K562 (cell line): ENCODE data around the gene WDR27. TPM values are rescaled to one million over a fixed set of nuclear protein-coding genes. Genes with fewer than 3 reads are reported as not detected.

Source experiments
- CCNT2 ChIP-seq: IDR thresholded peaks from 2 replicates; pipeline ENCODE4 v1.6.1; 2011; ENCODE audit warnings: borderline replicate concordance, low read depth, mild to moderate bottlenecking, moderate library complexity, mixed read lengths, low read length; ENCODE audit not compliant: insufficient read length; ENCODE audit errors: extremely low read depth
- CREM ChIP-seq: IDR thresholded peaks from 2 replicates; pipeline ENCODE4 v1.6.1; 2014; ENCODE audit warnings: antibody characterized with exemption, low read depth
- FOSL1 ChIP-seq: fragments of 200-800 bp; sonication (Bioruptor generic); conservative IDR thresholded peaks from 2 replicates; pipeline ENCODE4 v1.6.1; 2016; ENCODE audit warnings: missing genetic modification characterization, missing compliant biosample characterization
- HCFC1 ChIP-seq: IDR thresholded peaks from 2 replicates; pipeline ENCODE4 v1.6.1; 2012; ENCODE audit warnings: low read depth, low read length, improper control_type of control experiment
- MTA3 ChIP-seq: fragments of 450-650 bp; formaldehyde crosslinking; IDR thresholded peaks from 2 replicates; pipeline ENCODE4 v1.6.1; 2017; ENCODE audit warnings: mild to moderate bottlenecking, borderline replicate concordance
- NFRKB ChIP-seq: fragments of 450-650 bp; IDR thresholded peaks from 2 replicates; pipeline ENCODE4 v1.6.1; 2016; ENCODE audit warnings: low read depth
- PURB ChIP-seq: sonication (generic); formaldehyde crosslinking; IDR thresholded peaks from 2 replicates; pipeline ENCODE4 v1.9.0; 2021; ENCODE audit warnings: low read depth, mild to moderate bottlenecking, missing genetic modification reagents
- TAL1 ChIP-seq: fragments of 450-650 bp; IDR thresholded peaks from 2 replicates; pipeline ENCODE4 v1.6.1; 2016; ENCODE audit warnings: mild to moderate bottlenecking
- ZNF41 ChIP-seq: fragments of 250-450 bp; sonication (Bioruptor Pico); conservative IDR thresholded peaks from 2 replicates; pipeline ENCODE4 v1.4.0; 2020; ENCODE audit warnings: mild to moderate bottlenecking
- ZNF583 ChIP-seq: fragments of 250-450 bp; sonication (Bioruptor Pico); IDR thresholded peaks from 2 replicates; pipeline ENCODE4 v1.4.0; 2020
- ZNF695 ChIP-seq: fragments of 450-650 bp; formaldehyde crosslinking; IDR thresholded peaks from 2 replicates; pipeline ENCODE4 v1.4.0; 2020; ENCODE audit warnings: mild to moderate bottlenecking, moderate library complexity
- polyA plus RNA-seq, 8 experiments: library from polyadenylated mRNA; depleted of rRNA in 4 of 8; stranded (reverse) in 5 of 8; unstranded in 3 of 8; fragments of >200 nt; fragmentation: Nextera tagmentation in 2 of 8; fragmentation: Illumina TruSeq in 1 of 8; extraction: Ambion mirVana in 2 of 8; extraction: Trizol in 1 of 8; gene quantifications; 2 replicates each; pipeline versions ENCODE4 v1.2.1 to v1.2.3, GENCODE V29; 2011 to 2014; ENCODE audit warnings: inconsistent platforms in 1 of 8, missing spikeins in 1 of 8
- total RNA-seq, 7 experiments: library from RNA; depleted of rRNA in 6 of 7; stranded (reverse); fragments of >200 nt in 6 of 7; fragmentation: Illumina TruSeq in 2 of 7; extraction: Trizol in 2 of 7; gene quantifications; 2 replicates each; pipeline versions ENCODE4 v1.2.1 to v1.2.3, GENCODE V29; 2011 to 2021; ENCODE audit warnings: low replicate concordance in 1 of 7
- TF ChIP-seq, protein P1 (sequence below): sonication (generic); formaldehyde crosslinking; IDR thresholded peaks from 2 replicates; pipeline ENCODE4 v1.8.0; 2023; ENCODE audit warnings: missing genetic modification reagents, mild to moderate bottlenecking, borderline replicate concordance
- TF ChIP-seq, protein P2 (sequence below), 2 experiments: fragments of 450-650 bp; IDR thresholded peaks; 2 replicates each; pipeline ENCODE4 v1.6.1; 2018; ENCODE audit warnings: mild to moderate bottlenecking in 2 of 2, low read depth in 1 of 2; ENCODE audit not compliant: partially characterized antibody in 2 of 2
- TF ChIP-seq, protein P3 (sequence below): fragments of 450-650 bp; IDR thresholded peaks from 2 replicates; pipeline ENCODE4 v1.6.1; 2017; ENCODE audit warnings: antibody characterized with exemption

The WDR27 gene
- total and polyA plus RNA-seq, 9 of the 15 experiments (the other 6 are each of a cell fraction or from before 2014, with no cell fraction given): 4.3 to 77.2 (median 22.7) TPM

GRCh38 chr6:169701954-169702839 lies at the start of gene WDR27, which contains the start of gene C6orf120 (continued):
- TF ChIP-seq, protein P1, sequence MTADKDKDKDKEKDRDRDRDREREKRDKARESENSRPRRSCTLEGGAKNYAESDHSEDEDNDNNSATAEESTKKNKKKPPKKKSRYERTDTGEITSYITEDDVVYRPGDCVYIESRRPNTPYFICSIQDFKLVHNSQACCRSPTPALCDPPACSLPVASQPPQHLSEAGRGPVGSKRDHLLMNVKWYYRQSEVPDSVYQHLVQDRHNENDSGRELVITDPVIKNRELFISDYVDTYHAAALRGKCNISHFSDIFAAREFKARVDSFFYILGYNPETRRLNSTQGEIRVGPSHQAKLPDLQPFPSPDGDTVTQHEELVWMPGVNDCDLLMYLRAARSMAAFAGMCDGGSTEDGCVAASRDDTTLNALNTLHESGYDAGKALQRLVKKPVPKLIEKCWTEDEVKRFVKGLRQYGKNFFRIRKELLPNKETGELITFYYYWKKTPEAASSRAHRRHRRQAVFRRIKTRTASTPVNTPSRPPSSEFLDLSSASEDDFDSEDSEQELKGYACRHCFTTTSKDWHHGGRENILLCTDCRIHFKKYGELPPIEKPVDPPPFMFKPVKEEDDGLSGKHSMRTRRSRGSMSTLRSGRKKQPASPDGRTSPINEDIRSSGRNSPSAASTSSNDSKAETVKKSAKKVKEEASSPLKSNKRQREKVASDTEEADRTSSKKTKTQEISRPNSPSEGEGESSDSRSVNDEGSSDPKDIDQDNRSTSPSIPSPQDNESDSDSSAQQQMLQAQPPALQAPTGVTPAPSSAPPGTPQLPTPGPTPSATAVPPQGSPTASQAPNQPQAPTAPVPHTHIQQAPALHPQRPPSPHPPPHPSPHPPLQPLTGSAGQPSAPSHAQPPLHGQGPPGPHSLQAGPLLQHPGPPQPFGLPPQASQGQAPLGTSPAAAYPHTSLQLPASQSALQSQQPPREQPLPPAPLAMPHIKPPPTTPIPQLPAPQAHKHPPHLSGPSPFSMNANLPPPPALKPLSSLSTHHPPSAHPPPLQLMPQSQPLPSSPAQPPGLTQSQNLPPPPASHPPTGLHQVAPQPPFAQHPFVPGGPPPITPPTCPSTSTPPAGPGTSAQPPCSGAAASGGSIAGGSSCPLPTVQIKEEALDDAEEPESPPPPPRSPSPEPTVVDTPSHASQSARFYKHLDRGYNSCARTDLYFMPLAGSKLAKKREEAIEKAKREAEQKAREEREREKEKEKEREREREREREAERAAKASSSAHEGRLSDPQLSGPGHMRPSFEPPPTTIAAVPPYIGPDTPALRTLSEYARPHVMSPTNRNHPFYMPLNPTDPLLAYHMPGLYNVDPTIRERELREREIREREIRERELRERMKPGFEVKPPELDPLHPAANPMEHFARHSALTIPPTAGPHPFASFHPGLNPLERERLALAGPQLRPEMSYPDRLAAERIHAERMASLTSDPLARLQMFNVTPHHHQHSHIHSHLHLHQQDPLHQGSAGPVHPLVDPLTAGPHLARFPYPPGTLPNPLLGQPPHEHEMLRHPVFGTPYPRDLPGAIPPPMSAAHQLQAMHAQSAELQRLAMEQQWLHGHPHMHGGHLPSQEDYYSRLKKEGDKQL: 0 out of 2 replicates have a peak, but pooled peaks have one; percentile 74
- TF ChIP-seq, protein P2, sequence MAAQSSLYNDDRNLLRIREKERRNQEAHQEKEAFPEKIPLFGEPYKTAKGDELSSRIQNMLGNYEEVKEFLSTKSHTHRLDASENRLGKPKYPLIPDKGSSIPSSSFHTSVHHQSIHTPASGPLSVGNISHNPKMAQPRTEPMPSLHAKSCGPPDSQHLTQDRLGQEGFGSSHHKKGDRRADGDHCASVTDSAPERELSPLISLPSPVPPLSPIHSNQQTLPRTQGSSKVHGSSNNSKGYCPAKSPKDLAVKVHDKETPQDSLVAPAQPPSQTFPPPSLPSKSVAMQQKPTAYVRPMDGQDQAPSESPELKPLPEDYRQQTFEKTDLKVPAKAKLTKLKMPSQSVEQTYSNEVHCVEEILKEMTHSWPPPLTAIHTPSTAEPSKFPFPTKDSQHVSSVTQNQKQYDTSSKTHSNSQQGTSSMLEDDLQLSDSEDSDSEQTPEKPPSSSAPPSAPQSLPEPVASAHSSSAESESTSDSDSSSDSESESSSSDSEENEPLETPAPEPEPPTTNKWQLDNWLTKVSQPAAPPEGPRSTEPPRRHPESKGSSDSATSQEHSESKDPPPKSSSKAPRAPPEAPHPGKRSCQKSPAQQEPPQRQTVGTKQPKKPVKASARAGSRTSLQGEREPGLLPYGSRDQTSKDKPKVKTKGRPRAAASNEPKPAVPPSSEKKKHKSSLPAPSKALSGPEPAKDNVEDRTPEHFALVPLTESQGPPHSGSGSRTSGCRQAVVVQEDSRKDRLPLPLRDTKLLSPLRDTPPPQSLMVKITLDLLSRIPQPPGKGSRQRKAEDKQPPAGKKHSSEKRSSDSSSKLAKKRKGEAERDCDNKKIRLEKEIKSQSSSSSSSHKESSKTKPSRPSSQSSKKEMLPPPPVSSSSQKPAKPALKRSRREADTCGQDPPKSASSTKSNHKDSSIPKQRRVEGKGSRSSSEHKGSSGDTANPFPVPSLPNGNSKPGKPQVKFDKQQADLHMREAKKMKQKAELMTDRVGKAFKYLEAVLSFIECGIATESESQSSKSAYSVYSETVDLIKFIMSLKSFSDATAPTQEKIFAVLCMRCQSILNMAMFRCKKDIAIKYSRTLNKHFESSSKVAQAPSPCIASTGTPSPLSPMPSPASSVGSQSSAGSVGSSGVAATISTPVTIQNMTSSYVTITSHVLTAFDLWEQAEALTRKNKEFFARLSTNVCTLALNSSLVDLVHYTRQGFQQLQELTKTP (IDR thresholded peaks at IDR 0.05; ENCODE audit: low read depth in 1 of 2, partially characterized antibody in 2 of 2): no peak
- TF ChIP-seq NFRKB (no peak), ZNF583 (peak; percentile 60; the same call in 1 of the 2 replicates), ZNF41 (CRISPR knock-in tag) (no peak), PURB (no peak), MTA3 (peak; percentile 91), FOSL1 (tag) (peak; percentile 56), TAL1 (no peak), ZNF695 (no peak), CCNT2 (peak; percentile 38), CREM (peak; percentile 95), HCFC1 (peak; percentile 77)
- TF ChIP-seq, protein P3, sequence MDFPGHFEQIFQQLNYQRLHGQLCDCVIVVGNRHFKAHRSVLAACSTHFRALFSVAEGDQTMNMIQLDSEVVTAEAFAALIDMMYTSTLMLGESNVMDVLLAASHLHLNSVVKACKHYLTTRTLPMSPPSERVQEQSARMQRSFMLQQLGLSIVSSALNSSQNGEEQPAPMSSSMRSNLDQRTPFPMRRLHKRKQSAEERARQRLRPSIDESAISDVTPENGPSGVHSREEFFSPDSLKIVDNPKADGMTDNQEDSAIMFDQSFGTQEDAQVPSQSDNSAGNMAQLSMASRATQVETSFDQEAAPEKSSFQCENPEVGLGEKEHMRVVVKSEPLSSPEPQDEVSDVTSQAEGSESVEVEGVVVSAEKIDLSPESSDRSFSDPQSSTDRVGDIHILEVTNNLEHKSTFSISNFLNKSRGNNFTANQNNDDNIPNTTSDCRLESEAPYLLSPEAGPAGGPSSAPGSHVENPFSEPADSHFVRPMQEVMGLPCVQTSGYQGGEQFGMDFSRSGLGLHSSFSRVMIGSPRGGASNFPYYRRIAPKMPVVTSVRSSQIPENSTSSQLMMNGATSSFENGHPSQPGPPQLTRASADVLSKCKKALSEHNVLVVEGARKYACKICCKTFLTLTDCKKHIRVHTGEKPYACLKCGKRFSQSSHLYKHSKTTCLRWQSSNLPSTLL: no peak
